B cell (primary cell): ENCODE data around the gene CLIP1. TPM values are rescaled to one million over a fixed set of nuclear protein-coding genes. Genes with fewer than 3 reads are reported as not detected.
A peak's percentile ranks its signal among the peaks of the same experiment; 100 is the strongest.

Source experiments
- ATAC-seq: fragments of 200-7000 bp; cut with Tn5 transposase; one replicate; pipeline ENCODE4 v1.10.0; 2021; ENCODE audit warnings: low read depth, mild to moderate bottlenecking, moderate number of reproducible peaks, moderate library complexity
- CTCF ChIA-PET: fragments of 350-600 bp; sonication (Branson Sonifier 250); formaldehyde crosslinking; loops from one replicate; lab custom pipeline; 2021; ENCODE audit warnings: antibody characterized with exemption, inconsistent platforms; lab: Charles Lee
- POLR2A ChIA-PET: fragments of 350-600 bp; sonication (Branson Sonifier 250); formaldehyde crosslinking; loops from one replicate; lab custom pipeline; 2021; ENCODE audit warnings: antibody characterized with exemption; lab: Charles Lee
- DNase-seq: peaks from one replicate; pipeline ENCODE4 v3.0.0; 2013
- H2AFZ ChIP-seq: 2 replicates; pipeline ENCODE4 v1.6.1; 2012; ENCODE audit warnings: mild to moderate bottlenecking, low read depth, low read length; ENCODE audit not compliant: insufficient read depth, poor library complexity, severe bottlenecking
- H3K27ac ChIP-seq, 2 donors: 1 replicate in 1 of 2; 2 replicates in 1 of 2; pipeline ENCODE4 v1.5.1; 2012 to 2013; ENCODE audit warnings: low read length in 2 of 2, mild to moderate bottlenecking in 2 of 2, moderate library complexity in 1 of 2
- H3K27me3 ChIP-seq, 4 experiments: fragments of 200-600 bp in 1 of 4; sonication (generic) in 1 of 4; replicated peaks in 1 of 4; 1 replicate in 2 of 4; 2 replicates in 2 of 4; pipeline versions ENCODE4 v1.6.1 to v1.7.0; 2013 to 2016; ENCODE audit warnings: low read length in 3 of 4, mild to moderate bottlenecking in 2 of 4, mixed read lengths in 1 of 4, moderate library complexity in 1 of 4; ENCODE audit not compliant: insufficient read depth in 4 of 4, control insufficient read depth in 3 of 4; ENCODE audit errors: control extremely low read depth in 1 of 4
- H3K36me3 ChIP-seq, 2 experiments: replicated peaks in 1 of 2; 1 replicate in 1 of 2; 2 replicates in 1 of 2; pipeline versions ENCODE4 v1.6.1 to v1.7.1; 2013; ENCODE audit warnings: low read length in 1 of 2; ENCODE audit not compliant: insufficient read depth in 2 of 2, control insufficient read depth in 1 of 2; ENCODE audit errors: control extremely low read depth in 1 of 2, extremely low read depth in 1 of 2
- H3K4me1 ChIP-seq, 2 donors: fragments of 200-600 bp in 1 of 2; sonication (generic) in 1 of 2; 1 replicate in 1 of 2; 2 replicates in 1 of 2; pipeline versions ENCODE4 v1.5.1 to v1.6.1; 2013 to 2017; ENCODE audit warnings: low read length in 2 of 2; ENCODE audit not compliant: control insufficient read depth in 2 of 2, insufficient read depth in 2 of 2
- H3K4me2 ChIP-seq: replicated peaks from 2 replicates; pipeline ENCODE3; 2012; ENCODE audit warnings: mild to moderate bottlenecking, low read depth, low read length; ENCODE audit not compliant: poor library complexity, severe bottlenecking
- H3K4me3 ChIP-seq, 5 experiments: fragments of 200-600 bp in 1 of 5; sonication (generic) in 1 of 5; 1 replicate in 3 of 5; 2 replicates in 2 of 5; pipeline versions ENCODE4 v1.5.1 to v1.7.0; 2011 to 2016; ENCODE audit warnings: low read length in 4 of 5, mild to moderate bottlenecking in 4 of 5, low read depth in 2 of 5, control low read depth in 1 of 5, moderate library complexity in 1 of 5; ENCODE audit not compliant: insufficient read depth in 1 of 5; ENCODE audit errors: control extremely low read depth in 1 of 5, extremely low read depth in 1 of 5
- H3K79me2 ChIP-seq: fragments of 200-600 bp; sonication (generic); one replicate; pipeline ENCODE4 v1.6.0; 2016; ENCODE audit warnings: low read length; ENCODE audit not compliant: control insufficient read depth, insufficient read depth
- H3K9ac ChIP-seq: fragments of 200-600 bp; sonication (generic); 2 replicates; pipeline ENCODE4 v1.6.1; 2017; ENCODE audit warnings: mild to moderate bottlenecking, low read length, moderate library complexity
- H3K9me3 ChIP-seq, 3 donors: one replicate each; pipeline versions ENCODE4 v1.6.1 to v1.7.1; 2013; ENCODE audit warnings: low read length in 2 of 3; ENCODE audit not compliant: control insufficient read depth in 2 of 3, insufficient read depth in 1 of 3; ENCODE audit errors: control extremely low read depth in 1 of 3
- H4K20me1 ChIP-seq: 2 replicates; pipeline ENCODE4 v1.6.0; 2012; ENCODE audit warnings: mild to moderate bottlenecking, low read length; ENCODE audit not compliant: insufficient read depth, control insufficient read depth, poor library complexity, severe bottlenecking
- H3K27ac Mint-ChIP-seq: one replicate; pipeline ENCODE4 v1.8.0; 2021; ENCODE audit warnings: mixed read lengths
- H3K27me3 Mint-ChIP-seq: one replicate; pipeline ENCODE4 v1.8.0; 2021; ENCODE audit warnings: mixed read lengths
- H3K4me1 Mint-ChIP-seq: one replicate; pipeline ENCODE4 v1.8.0; 2021; ENCODE audit warnings: mixed read lengths
- H3K4me3 Mint-ChIP-seq: one replicate; pipeline ENCODE4 v1.8.0; 2021; ENCODE audit warnings: mixed read lengths
- H3K9me3 Mint-ChIP-seq: one replicate; pipeline ENCODE4 v1.8.0; 2022; ENCODE audit warnings: mixed read lengths; ENCODE audit not compliant: insufficient read depth
- CTCF ChIP-seq: fragments of 200-600 bp; IDR thresholded peaks from one replicate; pipeline ENCODE4 v1.8.0; 2022; ENCODE audit warnings: antibody characterized with exemption, mild to moderate bottlenecking
- EZH2 ChIP-seq: IDR thresholded peaks from 2 replicates; pipeline ENCODE4 v1.6.1; 2012; ENCODE audit warnings: borderline replicate concordance, low read depth, mild to moderate bottlenecking, moderate library complexity, low read length; ENCODE audit not compliant: insufficient read depth, poor library complexity, severe bottlenecking
- WGBS: methylation state at CpG from one replicate; pipeline ENCODE4 v1.1.5; 2013; ENCODE audit warnings: missing lambda C conversion rate; ENCODE audit not compliant: insufficient coverage; 5-methylcytosine and 5-hydroxymethylcytosine counted together
- intact Hi-C: fragments of 100-400 bp; cut with micrococcal nuclease; formaldehyde crosslinking; loops from one replicate; pipeline ENCODE4 v1.10.0; 2022
- polyA plus RNA-seq: library from polyadenylated mRNA; depleted of rRNA; stranded (reverse); fragments of >200 nt; gene quantifications from 2 replicates; pipeline ENCODE4 v1.2.3, GENCODE V29; 2012
- total RNA-seq, 2 donors: library from RNA; stranded (reverse); fragments of 120-200 nt in 1 of 2; gene quantifications; 1 replicate in 1 of 2; 2 replicates in 1 of 2; pipeline versions ENCODE4 v1.2.3 to v1.2.4, GENCODE V29; 2013 to 2022

Gene CLIP1
- total and polyA plus RNA-seq, 2 donors (not counting 1 experiment from before 2014, with no cell fraction given): 17.0 to 64.9 TPM

DNA sequence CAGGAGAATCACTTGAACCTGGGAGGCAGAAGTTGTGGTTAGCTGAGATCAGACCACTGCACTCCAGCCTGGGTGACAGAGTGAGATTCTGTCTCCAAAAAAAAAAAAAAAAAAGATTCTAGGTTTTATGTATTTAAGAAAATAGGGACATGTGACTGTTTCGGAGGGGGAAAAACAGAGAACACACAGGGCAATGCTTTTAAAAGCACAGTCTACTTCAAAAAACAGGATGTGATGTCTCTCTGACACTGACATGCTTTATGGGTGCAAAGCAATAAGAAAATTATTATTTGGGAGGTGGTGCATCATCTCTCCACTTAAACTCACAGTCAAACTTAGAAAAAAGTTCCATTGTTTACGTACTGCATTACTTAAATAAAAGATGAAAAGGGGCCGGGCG is 28.7 kb downstream of the CLIP1 start:
- H3K27me3 Mint-ChIP-seq: no peaks in the 10 kb centered on the region
- peaks cover 15% of the 10 kb centered on the region for H3K4me1 Mint-ChIP-seq
- no peak overlapping the region for H2AFZ ChIP-seq
- CTCF ChIA-PET: interaction anchor here (0.6 to 1.0 kb wide), 3 partner anchors 73 to 79 kb away, joined by 3 to 4 read pairs (median 3); no protein-coding TSS in a partner anchor
- no peaks in the 10 kb centered on the region for H3K9me3 Mint-ChIP-seq
- H3K9ac ChIP-seq: no peak overlapping the region
- WGBS: 100% methylated on average over 1 of the region's 4 CpGs
- H3K27ac Mint-ChIP-seq: no peak overlapping the region
- peaks cover 5% of the 10 kb centered on the region for H4K20me1 ChIP-seq
- no peak overlapping the region for H3K27ac ChIP-seq
- H3K4me2 ChIP-seq: no peak overlapping the region
- ATAC-seq: peak; percentile 33
- H3K79me2 ChIP-seq: peaks cover 82% of the 10 kb centered on the region
- intact Hi-C loops: no loop called here
- no peak for TF ChIP-seq EZH2
- no peak for TF ChIP-seq CTCF
- H3K27me3 ChIP-seq: no peaks in the 10 kb centered on the region
- POLR2A ChIA-PET: no interaction called here
- H3K9me3 ChIP-seq: no peaks in the 10 kb centered on the region
- DNase-seq: peak; percentile 37
- H3K4me1 ChIP-seq: peaks cover 0 to 4% of the 10 kb centered on the region in 2 donors
- peaks cover 0 to 1% of the 10 kb centered on the region in 2 experiments for H3K36me3 ChIP-seq
- no peak overlapping the region for H3K4me3 Mint-ChIP-seq
- no peak overlapping the region for H3K4me3 ChIP-seq

GRCh38 chr12:122392411-122392810 is 30.1 kb downstream of the CLIP1 start:
- no CpG with 5 or more reads among the region's 5 CpGs for WGBS
- DNase-seq (no peak), ATAC-seq (no peak)
- Histone ChIP-seq H4K20me1 (peaks cover 8% of the 10 kb centered on the region), H3K27ac (no peak overlapping the region), H3K79me2 (peaks cover 83% of the 10 kb centered on the region), H3K9ac (no peak overlapping the region), H3K27me3 (no peaks in the 10 kb centered on the region), H2AFZ (no peak overlapping the region), H3K36me3 (peaks cover 0 to 1% of the 10 kb centered on the region in 2 experiments), H3K4me2 (no peak overlapping the region), H3K9me3 (no peaks in the 10 kb centered on the region), H3K4me1 (peaks cover 0 to 4% of the 10 kb centered on the region in 2 donors), H3K4me3 (no peak overlapping the region)
- H3K27ac Mint-ChIP-seq: no peak overlapping the region
- H3K27me3 Mint-ChIP-seq: no peaks in the 10 kb centered on the region
- H3K4me1 Mint-ChIP-seq: peaks cover 15% of the 10 kb centered on the region
- ChIA-PET POLR2A (no interaction called here), CTCF (no interaction called here)
- intact Hi-C loops: no loop called here
- H3K4me3 Mint-ChIP-seq: no peak overlapping the region
- no peaks in the 10 kb centered on the region for H3K9me3 Mint-ChIP-seq
- TF ChIP-seq CTCF (no peak), EZH2 (no peak)
